ENCODE data around the gene ZFHX2. TPM values are rescaled to one million over a fixed set of nuclear protein-coding genes. Genes with fewer than 3 reads are reported as not detected.

Gene ZFHX2
- total RNA-seq, 1 experiment from 2014 or later, result 0.63 TPM

- DNase-seq (ENCODE audit: low read depth), result no peak
These were observed 70.1 kb downstream of the ZFHX2 start for GRCh38 chr14:23481362-23481970.

- peak; percentile 50 for DNase-seq (ENCODE audit: low read depth)
These were observed 73.3 kb downstream of the ZFHX2 start for GRCh38 chr14:23478109-23478759.

GRCh38 chr14:23470947-23471346 lies 80.6 kb downstream of the ZFHX2 start:
- DNase-seq (ENCODE audit: low read depth), result no peak

Other genes with a start within 250 kb of the ZFHX2 start
- 3.2 and 4.0 TPM in 2 replicates for gene PPP1R3E, start 248.9 kb downstream of the ZFHX2 start, total RNA-seq (2014; rRNA removed; shearing (Covaris generic))
- gene BCL2L2, start 244.9 kb downstream of the ZFHX2 start, total RNA-seq (2014; rRNA removed; shearing (Covaris generic)), result 14.0 and 16.5 TPM in 2 replicates
- gene PABPN1, start 230.3 kb downstream of the ZFHX2 start, total RNA-seq (2014; rRNA removed; shearing (Covaris generic)), result 129 and 147 TPM in 2 replicates
- gene SLC22A17, start 198.9 kb downstream of the ZFHX2 start, total RNA-seq (2014; rRNA removed; shearing (Covaris generic)), result 1.2 and 5.5 TPM in 2 replicates
- gene EFS, start 186.6 kb downstream of the ZFHX2 start, total RNA-seq (2014; rRNA removed; shearing (Covaris generic)), result not detected in 2 replicates
- gene IL25, start 179.0 kb downstream of the ZFHX2 start, total RNA-seq (2014; rRNA removed; shearing (Covaris generic)), result not detected in 2 replicates
- gene CMTM5, start 174.7 kb downstream of the ZFHX2 start, total RNA-seq (2014; rRNA removed; shearing (Covaris generic)), result 0.10 TPM in 1 of 2 replicates, not detected in the other
- 0.03 TPM in 1 of 2 replicates, not detected in the other for gene MYH6, start 143.5 kb downstream of the ZFHX2 start, total RNA-seq (2014; rRNA removed; shearing (Covaris generic))
- gene MYH7, start 116.1 kb downstream of the ZFHX2 start, total RNA-seq (2014; rRNA removed; shearing (Covaris generic)), result not detected in 2 replicates
- gene NGDN, start 82.1 kb downstream of the ZFHX2 start, total RNA-seq (2014; rRNA removed; shearing (Covaris generic)), result 75.0 and 78.0 TPM in 2 replicates
- gene THTPA, start 4.5 kb upstream of the ZFHX2 start, total RNA-seq (2014; rRNA removed; shearing (Covaris generic)), result 19.5 and 25.8 TPM in 2 replicates
- 26.5 and 31.5 TPM in 2 replicates for gene AP1G2, start 16.0 kb upstream of the ZFHX2 start, total RNA-seq (2014; rRNA removed; shearing (Covaris generic))
- 32.5 and 36.3 TPM in 2 replicates for gene JPH4, start 27.0 kb upstream of the ZFHX2 start, total RNA-seq (2014; rRNA removed; shearing (Covaris generic))
- gene DHRS2, start 84.6 kb upstream of the ZFHX2 start, total RNA-seq (2014; rRNA removed; shearing (Covaris generic)), result 5,417 and 5,493 TPM in 2 replicates